ENCODE measurements around the gene TTC34. TPM values are rescaled to one million over a fixed set of nuclear protein-coding genes. Genes with fewer than 3 reads are reported as not detected.

TTC34 gene
- total and polyA plus RNA-seq, 7 donors: 0.01 to 0.15 (median 0.04) TPM

DNA sequence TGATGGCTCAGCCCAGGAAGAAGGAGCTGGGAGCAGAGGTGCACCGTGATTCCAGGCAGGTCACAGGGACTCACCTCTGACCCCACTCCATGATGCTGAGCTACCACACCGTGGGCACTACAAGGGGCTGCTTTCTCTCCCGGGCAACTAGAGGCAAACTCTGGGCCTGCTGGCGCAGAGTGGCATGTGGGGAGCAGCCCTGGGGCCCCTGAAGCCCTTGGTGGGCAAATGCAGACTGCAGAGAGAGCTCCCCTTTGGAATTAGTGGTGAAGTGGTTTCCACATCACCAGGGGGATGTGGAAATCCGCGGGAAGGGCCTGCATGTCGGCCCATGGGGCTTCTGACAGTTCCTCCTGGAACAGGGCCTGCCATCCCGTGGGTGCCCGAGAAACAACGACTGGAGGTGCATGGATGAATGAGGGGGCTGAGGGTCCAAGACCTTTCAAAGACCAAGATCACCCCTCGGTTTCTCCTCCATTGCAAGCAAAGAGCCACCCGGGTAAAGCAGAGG is 156.8 kb downstream of the TTC34 start:
- no peaks in the 10 kb centered on the region for H3K4me1 ChIP-seq
- H3K27me3 ChIP-seq (ENCODE audit: insufficient read depth in 3 of 3, low read length in 2 of 3): peaks cover 0 to 38% (median 21%) of the 10 kb centered on the region in 3 donors
- H3K4me3 ChIP-seq: no peak overlapping the region
- peaks cover 12% of the 10 kb centered on the region for H3K9me3 ChIP-seq
- no peak overlapping the region for H3K27ac ChIP-seq
- DNase-seq: peak in 1 of 2 donors; percentile 30
- 82 to 88% (median 83%) methylated on average over 12 of the region's 12 CpGs for WGBS, 3 donors
- intact Hi-C loops (cut with DNase I): loop anchor here in 1 of 2 donors (10.0 kb wide), 1 partner anchor 230 kb away; the partner anchor contains the start of gene PEX10
- TF ChIP-seq, protein P1, sequence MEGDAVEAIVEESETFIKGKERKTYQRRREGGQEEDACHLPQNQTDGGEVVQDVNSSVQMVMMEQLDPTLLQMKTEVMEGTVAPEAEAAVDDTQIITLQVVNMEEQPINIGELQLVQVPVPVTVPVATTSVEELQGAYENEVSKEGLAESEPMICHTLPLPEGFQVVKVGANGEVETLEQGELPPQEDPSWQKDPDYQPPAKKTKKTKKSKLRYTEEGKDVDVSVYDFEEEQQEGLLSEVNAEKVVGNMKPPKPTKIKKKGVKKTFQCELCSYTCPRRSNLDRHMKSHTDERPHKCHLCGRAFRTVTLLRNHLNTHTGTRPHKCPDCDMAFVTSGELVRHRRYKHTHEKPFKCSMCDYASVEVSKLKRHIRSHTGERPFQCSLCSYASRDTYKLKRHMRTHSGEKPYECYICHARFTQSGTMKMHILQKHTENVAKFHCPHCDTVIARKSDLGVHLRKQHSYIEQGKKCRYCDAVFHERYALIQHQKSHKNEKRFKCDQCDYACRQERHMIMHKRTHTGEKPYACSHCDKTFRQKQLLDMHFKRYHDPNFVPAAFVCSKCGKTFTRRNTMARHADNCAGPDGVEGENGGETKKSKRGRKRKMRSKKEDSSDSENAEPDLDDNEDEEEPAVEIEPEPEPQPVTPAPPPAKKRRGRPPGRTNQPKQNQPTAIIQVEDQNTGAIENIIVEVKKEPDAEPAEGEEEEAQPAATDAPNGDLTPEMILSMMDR (IDR thresholded peaks at IDR 0.05): no peak
- no peak for ATAC-seq
- H3K36me3 ChIP-seq (ENCODE audit: insufficient read depth in 1 of 2, low read depth in 1 of 2): no peaks in the 10 kb centered on the region

DNA sequence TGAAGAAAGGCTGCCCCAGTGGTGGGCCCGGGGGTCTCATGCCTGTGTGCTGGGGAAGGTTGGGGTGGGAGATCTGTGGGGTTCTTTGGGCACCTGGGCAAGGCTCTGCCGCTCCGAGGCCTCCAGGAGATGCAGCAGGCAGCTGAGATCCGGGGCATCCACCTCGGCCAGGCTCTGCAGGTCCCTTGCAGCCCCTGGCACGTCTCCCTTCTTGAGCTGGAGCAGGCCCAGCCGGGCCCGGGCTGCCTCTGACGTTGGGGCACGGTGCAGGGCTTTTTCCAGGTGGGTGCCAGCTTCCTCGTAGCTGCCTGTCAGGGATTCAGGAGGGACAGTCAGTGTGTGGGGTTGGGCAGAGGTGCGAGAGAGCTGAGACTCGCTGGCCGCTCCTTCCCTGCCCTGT is 157.3 kb downstream of the TTC34 start:
- TF ChIP-seq, protein P1 (IDR thresholded peaks at IDR 0.05): no peak
- intact Hi-C loops (cut with DNase I): loop anchor here in 1 of 2 donors (10.0 kb wide), 1 partner anchor 229 kb away; the partner anchor contains the start of gene PEX10
- peak in 1 of 2 donors; percentile 47 for DNase-seq
- ATAC-seq: no peak
- Histone ChIP-seq H3K27me3 (ENCODE audit: insufficient read depth in 3 of 3, low read length in 2 of 3) (peaks cover 0 to 43% (median 22%) of the 10 kb centered on the region in 3 donors), H3K27ac (no peak overlapping the region), H3K36me3 (ENCODE audit: insufficient read depth in 1 of 2, low read depth in 1 of 2) (no peaks in the 10 kb centered on the region), H3K4me1 (no peaks in the 10 kb centered on the region), H3K4me3 (no peak overlapping the region), H3K9me3 (peaks cover 12% of the 10 kb centered on the region)
- WGBS, 3 donors: 75 to 80% (median 75%) methylated on average over 14 of the region's 14 CpGs

DNA sequence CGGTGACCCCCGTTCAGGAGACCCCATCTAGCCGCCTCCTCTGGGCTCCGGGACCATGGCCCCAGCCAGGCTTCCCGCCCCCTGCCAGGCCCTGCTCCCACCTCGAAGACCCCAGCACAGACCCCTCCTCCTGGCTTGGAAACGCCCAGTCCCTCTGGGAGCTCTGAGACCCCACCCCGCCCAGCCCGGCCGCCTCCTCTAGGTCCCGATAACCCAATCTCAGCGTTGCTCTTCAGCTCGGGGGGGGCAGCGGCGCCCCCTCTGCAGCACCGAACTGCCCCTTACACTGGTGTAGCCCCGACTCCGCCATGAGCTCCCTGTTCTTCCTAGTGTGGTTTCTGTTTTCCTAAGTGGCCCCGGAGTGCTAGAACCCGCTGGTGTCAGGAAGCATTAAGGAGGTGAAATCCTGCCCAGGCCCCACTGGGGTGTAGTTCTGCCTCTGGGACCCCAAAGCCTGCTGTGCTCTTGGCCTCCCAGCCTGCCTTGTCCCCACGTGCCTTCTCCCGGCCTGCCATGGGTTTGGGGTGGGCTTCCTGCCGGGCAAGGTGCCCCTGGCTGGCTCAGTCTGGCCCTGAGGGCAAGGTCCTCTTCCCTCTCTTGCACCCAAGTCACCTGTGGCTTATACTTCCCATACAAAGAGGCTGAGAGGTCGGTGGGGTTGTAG is 157.9 kb downstream of the TTC34 start:
- Histone ChIP-seq H3K4me1 (no peaks in the 10 kb centered on the region), H3K9me3 (peaks cover 12% of the 10 kb centered on the region), H3K27ac (no peak overlapping the region), H3K4me3 (peak overlapping the region; percentile 79), H3K27me3 (ENCODE audit: insufficient read depth in 3 of 3, low read length in 2 of 3) (peaks cover 0 to 45% (median 25%) of the 10 kb centered on the region in 3 donors), H3K36me3 (ENCODE audit: insufficient read depth in 1 of 2, low read depth in 1 of 2) (no peaks in the 10 kb centered on the region)
- intact Hi-C loops (cut with DNase I): loop anchor here in 1 of 2 donors (10.0 kb wide), 1 partner anchor 229 kb away; the partner anchor contains the start of gene PEX10
- DNase-seq (peak in 1 of 2 donors; percentile 33), ATAC-seq (peak in 1 of 4 donors; percentile 18)
- TF ChIP-seq, protein P1 (IDR thresholded peaks at IDR 0.05): no peak
- 12 to 15% (median 14%) methylated on average over 17 to 24 of the region's 24 CpGs for WGBS, 3 donors

DNA sequence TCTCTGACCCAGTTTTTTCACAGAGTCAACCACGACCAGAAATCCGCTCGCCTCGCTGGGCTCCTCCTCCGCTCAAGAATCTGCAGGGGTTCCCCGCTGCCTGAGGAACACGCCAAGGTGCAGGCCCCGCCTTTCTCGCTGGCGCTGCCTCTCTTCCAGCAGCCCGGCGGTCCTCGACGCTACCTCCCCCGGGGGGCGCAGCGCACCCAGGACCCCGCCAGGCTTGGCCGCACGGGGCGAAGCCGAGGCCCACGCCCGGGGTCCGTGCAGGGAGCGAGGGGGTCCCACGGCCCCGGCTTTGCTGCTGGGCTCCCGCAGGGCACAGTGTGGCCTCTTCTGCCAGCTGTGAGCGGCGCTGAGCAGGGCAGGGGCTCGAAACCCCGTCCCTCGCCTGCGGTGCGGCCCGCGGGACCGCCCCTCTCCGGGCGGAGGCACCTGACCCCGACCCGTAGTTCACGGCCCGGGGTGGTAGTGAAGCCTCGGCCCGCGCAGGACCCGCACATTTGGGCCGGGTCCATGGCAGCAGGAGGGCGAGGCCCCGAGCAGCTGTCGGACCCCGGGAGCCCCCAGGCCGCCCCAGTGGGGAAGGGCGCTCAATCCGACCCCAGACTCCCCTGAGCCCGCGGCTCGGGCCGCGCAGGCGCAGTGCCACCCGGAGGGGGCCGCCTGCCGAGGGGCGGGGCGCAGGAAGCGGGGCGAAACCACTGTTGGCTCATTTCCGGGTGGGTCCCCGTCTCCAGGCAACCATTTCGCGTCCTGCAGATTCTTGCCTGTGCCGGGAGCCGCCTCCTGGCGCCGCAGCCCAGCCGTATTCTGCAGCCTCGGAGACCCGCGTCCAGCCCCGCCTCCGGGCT is 158.7 kb downstream of the TTC34 start:
- intact Hi-C loops (cut with DNase I): loop anchor here in 1 of 2 donors (10.0 kb wide), 1 partner anchor 228 kb away; the partner anchor contains the start of gene PEX10
- Histone ChIP-seq H3K36me3 (ENCODE audit: insufficient read depth in 1 of 2, low read depth in 1 of 2) (no peaks in the 10 kb centered on the region), H3K4me1 (no peaks in the 10 kb centered on the region), H3K27ac (peak overlapping the region; percentile 68), H3K4me3 (peak overlapping the region; percentile 79), H3K27me3 (ENCODE audit: insufficient read depth in 3 of 3, low read length in 2 of 3) (peaks cover 0 to 45% (median 28%) of the 10 kb centered on the region in 3 donors), H3K9me3 (peaks cover 12% of the 10 kb centered on the region)
- DNase-seq (peak; percentile 90 to 92), ATAC-seq (peak; percentile 62 to 85 (median 64))
- WGBS, 3 donors: 1 to 2% (median 2%) methylated on average over 29 to 84 of the region's 84 CpGs
- TF ChIP-seq, protein P1 (IDR thresholded peaks at IDR 0.05): no peak
